ENCODE measurements around the gene PRSS23.

Gene PRSS23

DNA sequence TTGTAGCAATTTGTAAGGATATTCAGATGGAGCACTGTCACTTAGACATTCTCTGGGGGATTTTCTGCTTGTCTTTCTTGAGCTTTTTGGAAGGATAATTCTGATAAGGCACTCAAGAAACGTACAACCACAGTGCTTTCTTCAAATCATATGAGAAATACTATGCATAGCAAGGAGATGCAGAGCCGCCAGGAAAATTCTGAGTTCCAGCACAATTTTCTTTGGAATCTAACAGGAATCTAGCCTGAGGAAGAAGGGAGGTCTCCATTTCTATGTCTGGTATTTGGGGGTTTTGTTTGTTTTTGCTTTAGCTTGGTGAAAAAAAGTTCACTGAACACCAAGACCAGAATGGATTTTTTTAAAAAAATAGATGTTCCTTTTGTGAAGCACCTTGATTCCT lies 9.9 kb downstream of the PRSS23 start:
- TF ChIP-seq, protein P1, sequence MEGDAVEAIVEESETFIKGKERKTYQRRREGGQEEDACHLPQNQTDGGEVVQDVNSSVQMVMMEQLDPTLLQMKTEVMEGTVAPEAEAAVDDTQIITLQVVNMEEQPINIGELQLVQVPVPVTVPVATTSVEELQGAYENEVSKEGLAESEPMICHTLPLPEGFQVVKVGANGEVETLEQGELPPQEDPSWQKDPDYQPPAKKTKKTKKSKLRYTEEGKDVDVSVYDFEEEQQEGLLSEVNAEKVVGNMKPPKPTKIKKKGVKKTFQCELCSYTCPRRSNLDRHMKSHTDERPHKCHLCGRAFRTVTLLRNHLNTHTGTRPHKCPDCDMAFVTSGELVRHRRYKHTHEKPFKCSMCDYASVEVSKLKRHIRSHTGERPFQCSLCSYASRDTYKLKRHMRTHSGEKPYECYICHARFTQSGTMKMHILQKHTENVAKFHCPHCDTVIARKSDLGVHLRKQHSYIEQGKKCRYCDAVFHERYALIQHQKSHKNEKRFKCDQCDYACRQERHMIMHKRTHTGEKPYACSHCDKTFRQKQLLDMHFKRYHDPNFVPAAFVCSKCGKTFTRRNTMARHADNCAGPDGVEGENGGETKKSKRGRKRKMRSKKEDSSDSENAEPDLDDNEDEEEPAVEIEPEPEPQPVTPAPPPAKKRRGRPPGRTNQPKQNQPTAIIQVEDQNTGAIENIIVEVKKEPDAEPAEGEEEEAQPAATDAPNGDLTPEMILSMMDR (IDR thresholded peaks at IDR 0.05; ENCODE audit: poor library complexity, severe bottlenecking): no peak
- Histone ChIP-seq H3K4me1 (ENCODE audit: insufficient read depth, poor library complexity, severe bottlenecking) (peaks cover 5% of the 10 kb centered on the region), H3K36me3 (ENCODE audit: low read depth) (peaks cover 50% of the 10 kb centered on the region), H3K9me3 (ENCODE audit: severe bottlenecking) (no peaks in the 10 kb centered on the region), H3K27ac (ENCODE audit: poor library complexity, severe bottlenecking) (peak overlapping the region; percentile 28), H3K4me3 (ENCODE audit: severe bottlenecking) (no peak overlapping the region), H3K27me3 (ENCODE audit: insufficient read depth, poor library complexity, severe bottlenecking) (no peaks in the 10 kb centered on the region)
- no peak for ATAC-seq (ENCODE audit: low read depth)
- no peak for DNase-seq (ENCODE audit: low spot score)

DNA sequence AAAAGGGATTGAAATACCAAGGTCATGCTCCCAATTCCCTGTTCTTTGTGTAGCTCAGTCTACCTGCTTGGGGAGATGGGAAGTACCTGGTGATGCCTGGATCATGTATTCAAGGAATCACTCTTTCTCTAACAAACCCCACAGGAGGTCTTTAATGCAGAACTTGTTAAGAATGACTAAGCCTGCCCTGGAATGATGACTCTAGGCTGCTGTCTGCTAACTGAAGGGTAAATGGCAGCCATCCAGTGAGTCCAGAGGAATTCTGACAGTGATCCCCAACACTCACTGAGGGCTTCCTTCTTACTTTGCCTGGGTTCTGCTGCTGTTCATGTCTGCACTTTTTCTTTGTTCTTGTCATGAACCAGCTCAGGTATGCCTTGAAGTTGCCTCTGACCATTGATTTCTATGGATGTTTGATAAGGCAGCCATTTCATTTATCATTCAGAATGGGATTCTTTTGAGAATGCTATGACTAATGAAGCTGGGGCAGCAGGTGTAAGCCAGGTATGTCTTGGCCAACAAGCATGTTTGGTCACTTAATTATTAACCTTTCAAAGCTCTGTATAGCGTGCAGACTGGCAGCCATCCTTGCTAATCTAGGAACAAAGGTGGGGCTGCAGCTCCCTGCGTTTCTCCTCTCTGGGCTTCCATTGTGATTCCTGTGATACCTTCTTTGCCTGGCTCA lies 11.4 kb downstream of the PRSS23 start:
- Histone ChIP-seq H3K4me1 (ENCODE audit: insufficient read depth, poor library complexity, severe bottlenecking) (peaks cover 12% of the 10 kb centered on the region), H3K9me3 (ENCODE audit: severe bottlenecking) (no peaks in the 10 kb centered on the region), H3K27me3 (ENCODE audit: insufficient read depth, poor library complexity, severe bottlenecking) (no peaks in the 10 kb centered on the region), H3K36me3 (ENCODE audit: low read depth) (peaks cover 37% of the 10 kb centered on the region), H3K27ac (ENCODE audit: poor library complexity, severe bottlenecking) (peak overlapping the region; percentile 28), H3K4me3 (ENCODE audit: severe bottlenecking) (no peak overlapping the region)
- TF ChIP-seq, protein P1 (IDR thresholded peaks at IDR 0.05; ENCODE audit: poor library complexity, severe bottlenecking): no peak
- peak; percentile 76 for ATAC-seq (ENCODE audit: low read depth)
- DNase-seq (ENCODE audit: low spot score): no peak

DNA sequence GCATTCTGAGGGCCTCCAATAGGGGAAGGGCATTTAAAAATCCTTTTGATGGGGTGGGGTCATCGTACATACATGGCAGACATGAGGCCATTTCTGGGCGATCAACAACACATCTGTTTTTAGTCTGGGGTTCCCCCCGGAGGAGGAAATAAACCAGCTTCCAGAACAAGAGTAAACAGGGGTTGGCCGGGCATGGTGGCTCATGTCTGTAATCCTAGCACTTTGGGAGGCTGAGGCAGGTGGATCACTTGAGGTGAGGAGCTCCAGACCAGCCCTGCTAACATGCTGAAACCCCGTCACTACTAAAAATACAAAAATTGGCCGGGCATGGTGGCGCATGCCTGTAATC lies 12.0 kb downstream of the PRSS23 start:
- Histone ChIP-seq H3K36me3 (ENCODE audit: low read depth) (peaks cover 33% of the 10 kb centered on the region), H3K27me3 (ENCODE audit: insufficient read depth, poor library complexity, severe bottlenecking) (no peaks in the 10 kb centered on the region), H3K27ac (ENCODE audit: poor library complexity, severe bottlenecking) (peak overlapping the region; percentile 28), H3K4me1 (ENCODE audit: insufficient read depth, poor library complexity, severe bottlenecking) (peaks cover 12% of the 10 kb centered on the region), H3K9me3 (ENCODE audit: severe bottlenecking) (no peaks in the 10 kb centered on the region), H3K4me3 (ENCODE audit: severe bottlenecking) (no peak overlapping the region)
- ATAC-seq (ENCODE audit: low read depth) (no peak), DNase-seq (ENCODE audit: low spot score) (no peak)
- TF ChIP-seq, protein P1 (IDR thresholded peaks at IDR 0.05; ENCODE audit: poor library complexity, severe bottlenecking): no peak

DNA sequence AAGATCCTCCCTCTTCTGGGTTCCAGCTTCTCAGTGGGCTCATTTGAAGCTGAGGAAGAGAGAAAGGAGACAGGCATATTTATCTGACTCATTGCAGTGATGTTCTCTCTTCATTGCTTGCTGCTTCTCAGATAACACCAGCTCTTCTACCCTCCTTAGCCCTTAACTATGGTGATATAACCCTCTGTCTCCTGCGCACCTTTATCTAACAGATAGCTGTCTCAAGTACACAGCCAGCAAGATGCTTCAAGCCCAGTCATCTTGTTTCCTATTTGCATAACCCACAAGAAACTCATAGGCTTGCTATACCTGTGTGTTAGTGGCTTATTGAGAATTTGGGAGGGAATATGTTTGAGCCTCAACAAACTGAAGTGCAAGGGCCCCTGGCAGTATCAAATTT lies 12.6 kb downstream of the PRSS23 start:
- H3K27me3 ChIP-seq (ENCODE audit: insufficient read depth, poor library complexity, severe bottlenecking): no peaks in the 10 kb centered on the region
- peak overlapping the region; percentile 28 for H3K27ac ChIP-seq (ENCODE audit: poor library complexity, severe bottlenecking)
- DNase-seq (ENCODE audit: low spot score) (no peak), ATAC-seq (ENCODE audit: low read depth) (no peak)
- peaks cover 29% of the 10 kb centered on the region for H3K36me3 ChIP-seq (ENCODE audit: low read depth)
- no peaks in the 10 kb centered on the region for H3K9me3 ChIP-seq (ENCODE audit: severe bottlenecking)
- H3K4me3 ChIP-seq (ENCODE audit: severe bottlenecking): no peak overlapping the region
- TF ChIP-seq, protein P1 (IDR thresholded peaks at IDR 0.05; ENCODE audit: poor library complexity, severe bottlenecking): no peak
- peaks cover 12% of the 10 kb centered on the region for H3K4me1 ChIP-seq (ENCODE audit: insufficient read depth, poor library complexity, severe bottlenecking)

DNA sequence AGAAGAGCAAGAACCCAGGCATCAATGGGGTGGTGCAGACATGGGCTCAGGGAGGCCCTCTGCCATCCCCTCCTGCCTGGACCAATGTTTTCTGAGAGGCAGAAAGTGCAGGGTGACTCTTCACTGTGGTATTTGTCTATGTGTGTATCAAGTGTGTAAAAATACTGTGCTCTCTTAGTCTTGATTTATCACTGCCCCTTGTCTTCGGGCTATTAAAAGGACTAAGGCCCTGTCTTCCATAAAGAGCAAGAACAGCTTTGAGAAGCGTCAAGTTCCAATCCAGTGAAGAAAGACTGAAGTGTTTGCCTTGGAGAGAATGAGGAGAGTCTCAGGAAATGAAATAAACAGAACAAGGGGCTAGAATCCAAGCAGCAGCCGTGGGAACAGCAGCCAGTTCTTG lies 14.4 kb downstream of the PRSS23 start:
- H3K27ac ChIP-seq (ENCODE audit: poor library complexity, severe bottlenecking): peak overlapping the region; percentile 31
- no peaks in the 10 kb centered on the region for H3K27me3 ChIP-seq (ENCODE audit: insufficient read depth, poor library complexity, severe bottlenecking)
- DNase-seq (ENCODE audit: low spot score) (no peak), ATAC-seq (ENCODE audit: low read depth) (peak; percentile 21; the same call in 1 of the 3 replicates)
- H3K9me3 ChIP-seq (ENCODE audit: severe bottlenecking): no peaks in the 10 kb centered on the region
- H3K4me3 ChIP-seq (ENCODE audit: severe bottlenecking): no peak overlapping the region
- H3K36me3 ChIP-seq (ENCODE audit: low read depth): peaks cover 11% of the 10 kb centered on the region
- TF ChIP-seq, protein P1 (IDR thresholded peaks at IDR 0.05; ENCODE audit: poor library complexity, severe bottlenecking): no peak
- peaks cover 16% of the 10 kb centered on the region for H3K4me1 ChIP-seq (ENCODE audit: insufficient read depth, poor library complexity, severe bottlenecking)

Measured in RWPE2 (cell line).